Stimulated activated CD8-positive, alpha-beta memory T cell treated with anti-CD3 and anti-CD28 coated beads, Interleukin-7, amount 100 ng/mL, for 48 hours (primary cell): ENCODE data around the gene HIGD1A.
A peak's percentile ranks its signal among the peaks of the same experiment; 100 is the strongest.
"Not testable (repeated sequence)": the region's sequence is repeated elsewhere in the genome, so short reads cannot be mapped to it uniquely, and the experiment has no call there.

Experiments
- DNase-seq, 2 donors: peaks; one replicate each; pipeline ENCODE4 v3.0.0-alpha.2; 2020; ENCODE audit warnings: low read depth in 1 of 2; ENCODE audit errors: extremely low read depth in 1 of 2

Gene HIGD1A

DNA sequence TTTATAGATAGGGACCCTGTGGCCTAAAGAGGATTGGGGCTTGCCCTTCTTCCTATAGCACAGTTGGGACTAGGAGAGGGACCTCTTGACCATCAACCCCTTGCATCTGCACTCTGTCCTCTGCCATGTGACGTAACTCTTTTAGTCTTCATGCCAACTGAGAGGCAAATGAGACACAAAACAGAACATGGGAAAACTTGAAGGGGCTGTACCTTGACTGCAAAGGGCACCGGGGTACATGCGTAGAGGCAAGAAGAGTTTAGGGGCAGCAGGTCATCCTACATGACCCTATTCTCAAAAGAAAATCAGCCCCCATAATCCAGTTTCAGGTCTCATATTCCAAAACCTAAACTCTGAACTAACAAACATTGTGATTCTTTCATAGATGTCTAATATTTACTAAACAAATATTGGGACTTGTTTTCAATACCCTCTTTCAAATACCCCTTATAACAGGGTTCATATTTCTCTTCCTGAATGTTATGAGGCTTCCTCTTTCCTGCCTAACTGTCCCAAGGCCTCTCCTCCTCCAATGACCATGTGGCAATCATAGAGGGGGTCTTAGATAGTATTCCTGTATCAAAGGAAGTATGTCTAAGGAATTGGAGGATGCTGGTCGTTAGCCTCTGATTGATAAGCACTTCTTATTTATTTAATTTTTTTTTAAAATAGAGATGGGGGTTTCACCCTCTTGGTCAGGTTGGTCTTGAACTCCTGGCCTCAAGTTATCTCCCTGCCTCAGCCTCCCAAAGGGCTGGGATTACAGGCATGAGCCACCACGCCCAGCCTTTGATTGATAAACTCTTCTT, 25.5 kb upstream of the HIGD1A start:
- no peak for DNase-seq

DNA sequence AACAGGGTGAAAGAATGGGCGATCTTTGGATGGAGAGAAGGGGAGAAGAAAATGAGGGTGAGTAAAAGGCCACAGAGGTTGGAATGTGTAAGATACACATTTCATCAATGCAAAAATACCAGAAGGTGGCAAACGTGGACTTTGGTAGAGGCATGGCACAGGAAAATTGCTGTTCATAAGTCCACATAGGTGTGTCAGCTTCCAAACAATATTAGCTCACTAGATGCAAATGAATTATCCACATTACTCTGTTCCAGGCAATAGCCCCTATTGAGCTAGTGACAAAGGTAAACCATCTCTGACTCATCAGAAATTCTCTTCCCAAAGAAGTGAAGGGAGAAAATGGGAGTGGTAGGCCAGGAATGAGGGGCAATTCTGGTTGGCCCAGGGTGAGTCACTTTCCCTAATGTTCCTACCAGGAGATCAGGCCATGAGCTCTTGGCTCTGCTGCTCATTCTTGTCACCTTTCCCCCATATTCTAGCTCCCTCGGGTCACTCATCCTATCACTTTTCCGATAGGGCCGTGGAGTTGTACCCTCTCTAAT, 24.9 kb upstream of the HIGD1A start:
- no peak for DNase-seq

DNA sequence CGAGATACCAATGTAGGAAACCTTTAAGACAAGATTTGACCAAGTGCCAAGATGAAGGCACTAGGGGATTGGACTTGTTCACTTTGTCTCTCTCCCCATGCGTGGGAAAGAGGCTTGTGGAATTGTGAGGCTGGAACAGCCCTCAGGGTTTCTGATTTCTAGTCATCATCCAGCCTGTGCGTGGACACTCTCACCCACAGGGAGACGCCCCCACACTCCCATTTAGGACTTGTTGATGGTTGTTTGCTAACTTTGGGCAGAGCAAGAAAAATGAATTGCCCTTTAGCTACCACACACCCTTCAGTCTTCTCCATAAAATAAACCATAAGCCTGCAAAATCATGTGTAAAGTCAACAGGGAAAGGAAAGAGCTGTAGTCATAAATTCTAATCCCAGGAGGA, 23.4 kb upstream of the HIGD1A start:
- no peak for DNase-seq

DNA sequence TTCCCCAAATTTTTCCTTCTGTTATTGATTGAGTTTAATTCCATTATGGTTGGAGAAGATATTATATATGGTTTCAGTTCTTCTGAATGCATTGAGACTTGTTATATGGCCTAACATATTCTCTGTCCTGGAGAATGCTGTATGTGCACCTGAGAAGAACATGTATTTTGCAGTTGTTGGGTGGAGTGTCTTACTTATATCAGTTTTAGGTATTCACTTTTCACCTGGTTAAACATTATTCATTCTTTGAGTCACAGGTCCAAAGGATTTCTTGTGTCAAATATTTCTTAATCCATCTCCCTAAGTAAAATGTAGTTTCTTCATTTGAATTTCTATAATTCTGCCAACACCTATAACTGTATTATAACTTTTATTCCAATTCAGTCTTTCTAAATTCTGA, 22.7 kb upstream of the HIGD1A start:
- no peak for DNase-seq

DNA sequence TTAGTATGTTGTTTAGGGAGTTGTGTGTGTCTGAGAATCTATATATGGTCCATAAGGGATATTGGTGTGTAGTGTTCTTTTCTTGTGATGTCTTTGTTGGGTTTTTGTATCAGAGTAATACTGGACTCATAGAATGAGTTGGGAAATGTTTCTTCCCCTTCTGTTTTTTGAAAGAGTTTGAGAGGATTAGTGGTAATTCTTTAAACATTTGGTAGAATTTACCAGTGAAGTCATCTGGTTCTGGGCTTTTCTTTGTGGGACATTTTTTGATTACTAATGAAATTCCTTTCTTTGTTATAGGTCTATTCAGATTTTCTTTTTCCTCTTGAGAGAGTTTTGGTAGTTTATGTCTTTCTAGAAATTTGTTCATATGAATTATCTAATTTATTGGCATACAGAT, 21.9 kb upstream of the HIGD1A start:
- DNase-seq: no peak

DNA sequence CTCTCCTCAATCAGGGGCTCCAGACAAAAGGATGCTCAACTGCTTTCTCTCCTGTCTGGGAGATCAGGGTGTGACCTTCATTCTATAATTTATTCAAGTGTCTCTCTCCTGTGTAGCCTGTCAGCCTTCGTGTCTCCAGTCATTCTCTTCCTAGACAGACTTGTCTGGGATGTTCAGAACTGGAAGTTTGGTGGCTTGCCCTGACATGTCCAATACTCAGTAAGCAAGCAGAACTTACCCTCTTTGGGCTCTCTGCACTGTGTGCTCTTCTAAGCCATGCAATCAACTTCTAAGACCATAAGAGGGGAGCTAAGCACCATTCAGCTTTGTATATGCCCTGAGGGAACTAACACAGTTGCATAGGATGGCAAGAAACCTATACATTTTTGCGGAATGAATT, 19.1 kb upstream of the HIGD1A start:
- no peak for DNase-seq

DNA sequence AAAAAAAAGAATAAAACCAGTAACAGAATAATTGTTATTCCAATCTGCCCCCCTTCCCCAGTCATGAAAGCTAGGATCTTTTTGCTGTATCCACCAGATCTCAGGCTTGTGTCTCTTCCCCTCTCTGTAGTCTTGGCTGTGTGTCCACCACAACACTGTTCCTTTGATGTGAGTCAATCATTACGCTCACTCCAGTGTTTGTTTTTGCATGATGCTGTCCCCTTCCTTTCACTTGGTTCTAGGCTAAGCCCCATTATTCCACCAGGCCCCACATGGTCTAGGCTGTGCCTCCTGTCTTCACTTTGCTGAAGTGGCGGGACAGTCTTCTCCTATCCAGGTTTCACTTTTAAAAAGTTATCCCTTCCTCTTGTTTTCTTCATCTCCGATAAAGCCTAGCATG, 18.5 kb upstream of the HIGD1A start:
- DNase-seq: no peak

DNA sequence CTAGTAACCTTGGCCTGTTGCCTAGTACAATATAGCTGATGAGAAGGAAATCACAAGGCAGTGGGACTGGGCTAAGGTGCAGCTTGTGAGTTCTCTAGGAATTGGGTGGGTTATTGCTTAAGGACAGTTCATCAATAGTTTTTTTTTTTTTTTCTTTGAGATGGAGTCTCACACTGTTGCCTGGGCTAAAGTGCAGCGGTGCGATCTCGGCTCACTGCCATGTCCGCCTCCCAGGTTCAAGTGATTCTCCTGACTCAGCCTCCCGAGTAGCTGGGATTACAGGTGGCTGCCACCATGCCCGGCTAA, 16.4 kb upstream of the HIGD1A start:
- no peak for DNase-seq

DNA sequence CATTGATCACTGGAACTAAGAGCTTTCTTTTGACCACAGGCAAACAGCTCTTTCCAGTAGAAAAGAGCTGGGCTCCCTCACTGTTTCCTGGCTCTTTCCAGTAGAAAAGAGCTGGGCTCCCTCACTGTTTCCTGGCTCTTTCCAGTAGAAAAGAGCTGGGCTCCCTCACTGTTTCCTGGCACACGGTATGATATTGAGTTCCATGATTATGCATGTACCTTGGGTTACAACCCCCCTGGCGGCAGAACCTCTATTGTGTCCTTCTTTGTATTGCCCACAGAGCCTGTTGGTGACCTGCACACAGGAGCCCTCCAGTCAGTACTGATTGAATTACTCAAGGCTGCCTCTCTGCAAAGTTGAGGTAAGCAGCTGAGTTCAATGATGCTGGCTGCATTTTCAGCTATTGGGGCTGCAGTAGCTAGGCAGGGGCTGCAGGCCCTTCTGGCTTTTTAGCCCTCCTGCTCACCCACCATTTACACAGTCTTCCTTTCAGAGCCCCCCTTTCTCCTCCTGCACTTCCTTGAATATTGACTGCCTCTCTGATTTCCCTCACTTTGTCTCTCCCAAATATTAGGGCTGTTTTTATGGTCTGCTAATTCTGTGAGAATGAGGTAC, 15.2 kb upstream of the HIGD1A start:
- no peak for DNase-seq

DNA sequence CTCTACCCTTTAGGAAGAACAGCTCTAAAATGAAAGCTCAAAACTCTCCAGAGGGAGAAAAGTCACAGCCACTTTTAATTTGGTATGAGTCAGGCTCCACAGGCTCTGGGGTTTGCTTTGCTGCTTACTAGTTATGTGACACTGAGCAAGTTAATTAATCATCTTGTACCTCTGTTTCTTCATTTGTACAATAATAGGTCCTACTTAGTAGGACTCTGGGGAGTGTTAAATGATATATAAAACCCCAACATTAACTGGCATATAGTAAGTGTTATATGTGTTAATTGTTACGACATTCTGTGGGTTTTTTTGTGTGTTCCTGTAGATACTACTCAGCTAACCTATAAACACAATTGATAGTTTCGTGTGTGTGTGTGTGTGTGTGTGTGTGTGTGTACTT, 11.5 kb upstream of the HIGD1A start:
- no peak for DNase-seq

DNA sequence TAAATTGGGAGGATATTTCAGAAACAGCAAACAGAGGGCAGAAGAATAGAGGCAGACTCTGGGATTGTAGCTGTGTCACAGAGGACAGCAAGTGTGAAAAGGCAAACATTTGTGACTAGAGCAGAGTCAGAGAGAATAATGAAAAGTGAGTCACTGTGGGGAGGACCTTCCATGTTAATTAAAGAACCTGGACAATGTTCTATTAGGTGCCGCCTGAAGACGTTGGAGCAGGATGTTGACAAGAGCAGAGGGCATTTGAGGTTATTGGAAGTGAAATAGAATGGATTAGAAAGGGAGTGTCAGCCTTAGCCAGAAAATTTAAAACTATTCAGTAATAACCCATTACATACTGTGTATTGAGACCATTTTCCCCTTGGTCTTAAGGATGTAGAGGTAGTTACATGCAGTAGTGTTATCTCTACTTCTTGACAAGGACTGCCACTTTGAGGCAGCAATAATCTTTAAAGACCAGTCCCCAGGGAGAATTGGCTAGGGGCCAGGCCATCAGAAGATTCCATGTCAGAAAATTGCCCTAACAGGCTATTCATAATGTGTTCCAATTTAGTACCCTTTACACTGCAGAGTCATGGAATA, 10.7 kb upstream of the HIGD1A start:
- no peak for DNase-seq

DNA sequence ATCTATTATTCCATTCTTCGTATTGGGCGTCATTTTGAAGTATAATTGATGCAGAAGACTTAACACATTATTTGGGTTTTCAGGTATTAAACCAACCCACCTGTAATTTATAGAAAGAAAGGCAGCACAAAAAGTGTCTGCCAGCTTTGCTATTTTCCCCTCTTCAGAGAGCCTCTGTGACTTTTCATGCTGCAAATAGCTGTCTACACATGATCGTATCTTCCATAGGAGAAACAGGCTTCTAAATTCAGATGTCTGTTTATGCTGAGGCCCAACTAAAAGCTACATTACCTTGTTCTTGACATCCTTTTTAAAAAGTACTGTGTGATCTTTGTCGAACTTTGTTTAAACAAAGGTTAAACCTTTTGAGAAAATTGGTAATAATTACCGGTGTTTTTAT, 10.0 kb upstream of the HIGD1A start:
- DNase-seq: no peak

DNA sequence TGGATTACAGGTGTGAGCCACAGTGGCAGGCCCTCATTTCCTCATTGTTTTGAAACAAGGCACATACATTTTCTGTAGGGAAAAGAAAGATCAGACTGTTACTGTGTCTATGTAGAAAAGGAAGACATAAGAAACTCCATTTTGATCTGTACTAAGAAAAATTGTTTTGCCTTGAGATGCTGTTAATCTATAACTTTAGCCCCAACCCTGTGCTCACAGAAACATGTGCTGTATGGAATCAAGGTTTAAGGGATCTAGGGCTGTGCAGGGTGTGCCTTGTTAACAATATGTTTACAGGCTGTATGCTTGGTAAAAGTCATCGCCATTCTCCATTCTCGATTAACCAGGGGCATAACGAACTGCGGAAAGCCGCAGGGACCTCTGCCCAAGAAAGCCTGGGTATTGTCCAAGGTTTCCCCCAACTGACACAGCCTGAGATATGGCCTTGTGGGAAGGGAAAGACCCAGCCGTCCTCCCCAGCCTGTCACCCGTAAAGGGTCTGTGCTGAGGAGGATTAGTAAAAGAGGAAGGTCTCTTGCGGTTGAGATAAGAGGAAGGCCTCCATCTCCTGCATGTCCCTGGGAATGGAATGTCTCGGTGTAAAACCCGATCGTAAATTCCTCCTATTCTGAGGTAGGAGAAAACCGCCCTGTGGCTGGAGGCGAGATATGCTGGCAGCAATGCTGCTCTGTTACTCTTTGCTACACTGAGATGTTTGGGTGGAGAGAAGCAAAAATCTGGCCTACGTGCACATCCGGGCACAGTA, 7.0 kb upstream of the HIGD1A start:
- not testable (repeated sequence) for DNase-seq

DNA sequence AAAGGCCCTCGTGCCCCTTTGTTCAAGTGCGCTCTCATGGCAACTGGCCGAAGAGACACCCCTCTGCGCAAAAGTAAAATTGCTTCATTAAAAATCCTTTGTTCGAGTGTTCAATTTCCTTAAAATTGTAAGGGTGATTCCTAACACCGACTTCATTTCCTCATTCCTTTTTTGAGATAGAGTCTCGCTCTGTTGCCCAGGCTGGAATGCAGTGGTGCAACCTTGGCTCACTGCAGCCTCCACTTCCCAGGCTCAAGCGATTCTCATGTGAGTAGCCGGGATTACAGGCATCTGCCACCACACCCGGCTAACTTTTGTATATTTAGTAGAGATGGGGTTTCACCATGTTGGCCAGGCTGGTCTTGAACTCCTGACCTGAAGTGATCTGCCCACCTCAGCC, 6.4 kb upstream of the HIGD1A start:
- DNase-seq: not testable (repeated sequence)

DNA sequence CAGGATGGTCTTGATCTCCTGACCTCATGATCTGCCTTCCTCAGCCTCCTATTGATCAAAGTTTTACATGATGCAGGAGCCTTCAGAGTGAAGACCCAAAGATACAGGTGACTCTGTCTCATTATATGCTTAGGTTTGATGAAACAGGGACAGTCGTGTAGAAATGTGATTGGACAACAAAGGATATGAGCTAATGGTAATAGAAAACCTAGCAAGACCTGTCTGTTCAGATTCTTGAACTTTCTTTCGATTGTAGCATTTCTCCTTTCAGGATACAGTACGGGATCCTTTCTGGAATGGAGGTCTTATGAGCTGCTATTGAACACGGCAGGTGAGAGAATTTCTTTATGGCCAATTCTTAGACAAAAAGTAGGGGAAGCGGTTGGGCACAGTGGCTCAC, 4.9 kb upstream of the HIGD1A start, which contains the start of gene ACKR2:
Gene ACKR2 (plus strand): TSS at position 244 of the 400 bp plus-strand sequence. CDS start 55,058 bp downstream, outside the sequence.
- DNase-seq: no peak

DNA sequence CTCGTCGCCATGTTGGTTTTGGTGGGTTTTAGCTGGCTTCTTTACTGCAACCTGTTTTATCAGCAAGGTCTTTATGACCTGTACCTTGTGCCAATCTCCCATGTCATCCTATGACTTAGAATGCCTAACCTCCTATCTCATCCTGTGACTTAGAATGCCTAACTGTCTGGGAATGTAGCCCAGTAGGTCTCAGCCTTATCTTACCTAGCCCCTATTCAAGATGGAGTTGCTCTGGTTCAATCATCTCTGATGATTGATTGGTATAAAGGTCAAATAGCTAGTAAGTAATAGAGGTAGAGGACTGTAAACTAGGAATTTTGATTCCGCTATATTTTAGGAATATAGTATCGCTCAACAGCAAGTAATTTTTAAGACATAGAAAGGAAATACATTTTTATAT, 3.6 kb upstream of the HIGD1A start:
- DNase-seq: no peak

DNA sequence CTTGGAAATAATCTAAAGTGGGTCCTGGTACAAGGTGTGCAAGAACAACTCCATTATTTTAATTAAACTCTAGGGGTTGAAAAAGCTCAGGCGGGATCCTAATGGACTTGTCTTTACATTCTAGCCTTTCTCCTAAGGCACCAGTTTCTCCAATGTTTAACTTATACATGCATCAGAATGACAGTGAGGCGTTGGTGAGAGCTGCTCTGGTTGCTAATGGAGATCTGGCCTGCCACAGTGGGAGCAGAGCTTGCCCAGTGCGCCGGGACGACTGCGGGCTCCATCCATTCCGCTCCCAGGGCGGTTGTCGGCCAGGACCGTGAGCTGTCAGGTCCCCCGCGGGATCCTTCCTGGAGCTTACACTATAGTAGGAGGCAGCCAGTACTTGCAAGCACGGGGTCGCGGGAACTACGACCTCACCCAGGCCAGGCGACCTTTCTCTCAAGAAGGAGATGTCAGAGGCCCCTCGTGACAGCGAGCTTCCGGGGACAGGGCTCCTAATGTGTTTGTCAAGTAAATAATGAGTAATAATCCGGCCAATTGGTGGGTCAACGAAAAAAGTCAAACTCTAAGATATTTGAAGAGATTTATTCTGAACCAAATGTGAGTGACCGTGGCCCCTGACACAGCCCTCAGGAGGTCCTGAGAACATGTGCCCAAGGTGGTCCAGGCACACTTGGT, 991 bp upstream of the HIGD1A start:
- DNase-seq: no peak

DNA sequence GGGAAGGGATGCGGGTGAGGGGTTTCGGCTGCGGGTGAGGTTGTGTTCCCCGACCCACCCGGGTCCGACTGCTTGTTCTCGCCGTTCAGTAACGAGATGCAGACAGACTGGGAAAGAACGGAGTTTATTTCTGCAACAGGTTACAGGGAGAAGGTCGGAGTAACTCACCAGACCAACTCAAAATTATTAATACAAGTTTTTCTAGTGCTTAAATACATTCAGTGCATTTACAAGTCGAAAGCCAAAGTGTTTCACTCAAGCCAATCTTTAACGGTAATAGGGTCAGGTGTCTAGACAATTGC, 492 bp upstream of the HIGD1A start:
- DNase-seq: no peak

DNA sequence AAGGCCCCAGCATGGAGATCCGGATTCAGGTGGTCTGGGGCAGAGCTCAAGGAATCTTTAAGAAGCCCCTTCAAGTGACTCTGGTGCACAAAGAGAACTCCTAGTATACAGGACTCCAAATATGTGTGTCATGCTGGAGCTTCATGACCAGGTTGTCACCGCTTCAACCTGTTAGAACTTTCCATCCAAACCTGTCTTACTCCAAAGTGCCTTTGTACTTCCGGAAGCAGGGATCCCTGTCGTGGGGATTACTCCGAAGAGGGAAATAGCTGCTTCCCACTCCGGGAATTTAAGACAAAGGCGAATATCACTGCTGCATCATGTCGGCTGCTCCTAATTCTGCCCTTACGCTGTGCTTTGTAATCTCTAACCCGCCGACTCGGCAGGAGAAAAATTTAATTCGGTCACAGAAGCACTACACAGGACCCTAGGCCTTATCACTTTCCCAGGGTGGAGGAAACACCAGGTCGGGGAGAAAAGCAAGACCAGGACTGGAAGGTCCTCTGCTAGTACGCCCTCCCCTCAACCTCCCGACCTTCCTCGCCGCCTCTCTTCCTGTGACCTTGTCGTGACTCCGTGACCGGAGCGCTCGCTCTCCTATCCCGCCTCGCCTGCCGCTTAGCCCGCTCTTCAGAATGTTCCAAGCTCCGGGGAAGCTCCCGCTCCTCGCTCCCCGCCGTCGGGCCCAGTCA, 730 bp downstream of the HIGD1A start:
- DNase-seq: peak in 1 of 2 donors; percentile 21

DNA sequence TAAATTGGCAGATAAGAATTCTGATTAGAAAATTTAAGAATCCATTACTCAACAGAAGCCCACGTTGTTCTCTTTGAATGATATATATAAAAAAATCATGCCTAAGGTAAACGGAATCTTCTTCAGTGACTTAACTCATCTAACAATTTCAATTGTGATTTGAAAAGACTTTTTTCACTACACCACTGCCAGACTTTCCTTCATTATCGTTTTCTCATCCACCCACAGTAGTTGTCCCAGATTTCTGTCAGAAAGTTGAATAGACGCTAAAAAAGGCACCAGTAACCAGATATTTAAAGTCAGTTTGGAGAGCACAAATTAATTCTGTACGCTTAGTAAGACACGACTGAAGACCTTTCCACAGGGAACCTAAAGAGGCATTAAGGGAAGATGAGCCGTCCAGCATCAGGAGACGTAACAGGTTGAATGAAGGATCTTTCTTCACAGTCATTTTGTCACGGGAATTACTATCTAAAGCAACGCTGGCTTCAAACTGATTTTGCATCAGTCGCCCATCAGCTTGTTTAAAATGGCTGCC, 1.3 kb downstream of the HIGD1A start:
- no peak for DNase-seq
